Jurkat, Clone E6-1 (cell line): ENCODE measurements around the gene USP15.
"Not testable (repeated sequence)": the region's sequence is repeated elsewhere in the genome, so short reads cannot be mapped to it uniquely, and the experiment has no call there.

Experiments used
- DNase-seq: peaks from one replicate; pipeline ENCODE4 v3.0.0-alpha.2; 2011; ENCODE audit warnings: low read depth, low spot score
- H3K4me3 ChIP-seq: 2 replicates; pipeline ENCODE4 v1.5.1; 2011; ENCODE audit warnings: mild to moderate bottlenecking, low read length, control low read depth, moderate library complexity

The USP15 gene

GRCh38 chr12:62305778-62306177, 45.6 kb downstream of the USP15 start:
- no peak overlapping the region for H3K4me3 ChIP-seq
- no peak for DNase-seq

DNA sequence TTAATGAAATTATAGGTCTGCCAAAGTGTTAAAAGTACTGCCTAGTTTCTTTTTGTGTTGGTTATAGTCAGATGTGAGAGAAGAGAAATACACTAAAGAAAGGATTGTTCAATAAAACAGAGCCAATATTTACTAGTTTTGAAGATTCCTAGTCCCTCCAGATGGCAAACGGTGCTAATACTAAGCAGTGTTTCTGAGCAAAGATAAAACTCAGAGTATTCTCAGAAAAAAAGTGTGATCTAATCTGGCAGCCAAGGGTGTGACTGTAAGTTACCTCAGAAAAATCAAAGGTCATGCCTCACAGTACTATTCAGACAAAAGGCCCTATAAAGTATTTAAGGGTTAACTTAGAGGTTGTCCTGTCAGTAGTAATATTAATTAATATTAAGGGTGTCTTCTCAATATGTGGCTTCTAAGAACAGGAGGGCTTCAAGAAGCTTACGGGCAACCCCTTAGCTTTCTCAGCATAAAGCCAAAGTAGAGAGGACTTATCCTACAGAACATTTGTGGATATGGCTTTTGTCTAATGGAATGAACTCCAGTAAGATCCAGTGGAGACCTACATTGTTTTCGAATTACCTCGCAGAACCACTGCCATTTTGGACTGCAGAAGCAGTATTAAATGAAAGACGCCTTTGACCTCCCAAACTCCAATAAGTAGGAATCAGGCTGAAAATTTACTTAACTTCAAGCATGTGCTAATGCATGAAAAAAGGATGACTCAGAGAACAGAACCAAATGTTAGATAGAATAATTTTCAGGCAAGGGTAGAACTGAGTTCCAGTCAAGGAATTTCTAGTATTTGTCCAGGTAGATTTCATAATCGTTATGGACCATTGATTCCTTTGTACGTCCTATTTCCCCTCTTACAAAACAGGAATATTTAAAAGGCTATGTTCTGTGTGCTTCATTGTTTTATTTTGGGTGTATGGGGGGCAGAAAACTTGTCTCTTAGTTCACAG, 46.6 kb downstream of the USP15 start:
- DNase-seq, result no peak
- H3K4me3 ChIP-seq, result no peak overlapping the region

GRCh38 chr12:62308201-62308600, 48.0 kb downstream of the USP15 start:
- DNase-seq, result no peak
- H3K4me3 ChIP-seq, result no peak overlapping the region

- DNase-seq, result no peak
These were observed 53.6 kb downstream of the USP15 start for GRCh38 chr12:62313727-62314380.

GRCh38 chr12:62317017-62317416, 56.8 kb downstream of the USP15 start:
- H3K4me3 ChIP-seq, result no peak overlapping the region
- no peak for DNase-seq

More at GRCh38 chr12:62313727-62314380, 53.6 kb downstream of the USP15 start:
- H3K4me3 ChIP-seq, result no peak overlapping the region

- no peak for DNase-seq
These were observed 58.9 kb downstream of the USP15 start for GRCh38 chr12:62319058-62319457.

GRCh38 chr12:62320054-62320453, 59.9 kb downstream of the USP15 start:
- DNase-seq, result no peak
- no peak overlapping the region for H3K4me3 ChIP-seq

More at GRCh38 chr12:62319058-62319457, 58.9 kb downstream of the USP15 start:
- no peak overlapping the region for H3K4me3 ChIP-seq

- no peak overlapping the region for H3K4me3 ChIP-seq
- DNase-seq, result no peak
These were observed 63.2 kb downstream of the USP15 start for GRCh38 chr12:62323386-62323785.

DNA sequence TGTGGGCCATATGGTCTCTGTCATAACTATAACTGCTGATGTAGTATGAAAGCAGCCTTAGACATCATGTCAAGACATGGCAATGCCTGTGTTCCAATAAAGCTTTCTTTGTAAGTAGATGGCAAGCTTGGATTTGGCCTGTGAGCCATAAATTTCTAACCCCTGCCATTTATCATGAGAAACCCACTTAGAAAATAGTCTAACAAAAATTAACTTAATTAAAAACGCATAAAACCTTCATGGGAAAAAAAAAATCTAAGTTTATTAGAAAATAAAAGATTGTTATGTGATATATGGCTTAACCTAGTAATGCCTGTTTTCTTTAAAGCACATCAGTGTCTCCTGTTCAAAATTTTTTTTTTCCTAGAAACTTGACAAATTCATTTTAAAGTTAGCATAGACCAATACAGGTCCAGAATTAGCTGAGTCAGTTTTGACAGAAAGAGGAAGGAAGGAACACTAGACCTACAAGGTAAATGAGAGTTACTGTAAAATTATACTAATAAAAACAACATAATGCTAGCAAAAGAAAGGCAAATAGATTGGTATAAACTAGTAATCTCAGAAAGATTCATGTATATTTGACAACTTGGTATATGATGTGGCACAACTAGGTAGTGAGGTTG, 68.2 kb downstream of the USP15 start:
- DNase-seq, result no peak

DNA sequence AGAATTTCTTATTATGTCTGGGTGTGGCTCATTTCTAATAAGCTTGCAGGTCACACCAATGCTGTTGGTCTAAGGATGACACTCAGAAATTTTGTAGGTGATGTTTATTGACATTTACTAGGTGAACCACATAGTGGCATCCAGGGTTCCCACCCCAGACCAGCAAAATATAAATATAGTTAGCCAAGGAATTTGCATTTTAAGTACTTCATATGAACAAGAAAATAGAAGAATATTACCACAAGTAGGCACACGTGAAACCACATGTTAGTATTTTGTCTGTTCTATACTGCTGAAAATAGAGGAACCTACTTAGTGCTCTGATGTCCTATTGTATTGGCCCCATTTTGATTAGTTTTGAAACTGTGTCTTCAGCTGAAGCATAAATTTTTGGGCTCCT, 71.1 kb downstream of the USP15 start:
- no peak for DNase-seq
- H3K4me3 ChIP-seq, result no peak overlapping the region

More for the DNA sequence above, 68.2 kb downstream of the USP15 start:
- no peak overlapping the region for H3K4me3 ChIP-seq

- no peak for DNase-seq
- no peak overlapping the region for H3K4me3 ChIP-seq
These were observed 72.4 kb downstream of the USP15 start for GRCh38 chr12:62332598-62332997.

DNA sequence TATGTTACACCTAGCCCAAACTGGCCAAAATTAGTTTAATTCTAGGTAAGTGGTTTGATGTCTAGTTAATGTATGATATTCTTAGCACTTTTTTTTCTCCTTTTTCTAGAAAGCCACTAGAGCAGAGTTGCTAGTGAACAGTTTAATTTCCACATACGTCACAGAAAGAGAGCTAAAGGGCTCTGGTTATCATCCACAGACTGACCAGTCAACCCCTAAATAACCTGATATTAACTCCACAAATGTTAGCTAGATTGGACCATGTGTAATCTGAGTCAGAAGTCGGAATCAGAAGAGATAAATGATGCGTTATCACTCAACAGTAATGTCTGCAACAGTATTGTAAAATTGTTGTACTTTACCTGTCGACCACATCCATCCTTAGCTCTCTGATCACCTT, 74.9 kb downstream of the USP15 start:
- no peak for DNase-seq
- H3K4me3 ChIP-seq, result no peak overlapping the region

DNA sequence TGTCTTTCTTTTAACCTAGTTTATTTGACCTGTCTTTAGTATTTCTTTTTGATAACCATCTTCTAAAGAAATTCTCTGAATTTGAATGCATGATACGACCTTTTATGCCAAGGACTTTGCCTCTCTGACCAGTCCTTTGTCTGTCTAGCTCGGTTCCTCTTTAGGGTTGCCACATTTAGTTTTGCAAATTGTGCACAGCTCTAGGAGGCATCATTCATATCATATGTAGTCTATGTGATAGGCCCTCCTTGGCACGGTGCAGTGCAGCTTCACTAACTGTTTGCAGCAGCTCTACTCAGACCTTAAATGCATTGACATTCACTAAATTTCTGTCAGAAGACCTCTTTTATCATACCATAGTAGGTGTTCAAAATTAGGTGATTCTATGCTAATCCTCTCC, 75.6 kb downstream of the USP15 start:
- no peak overlapping the region for H3K4me3 ChIP-seq
- DNase-seq, result no peak

DNA sequence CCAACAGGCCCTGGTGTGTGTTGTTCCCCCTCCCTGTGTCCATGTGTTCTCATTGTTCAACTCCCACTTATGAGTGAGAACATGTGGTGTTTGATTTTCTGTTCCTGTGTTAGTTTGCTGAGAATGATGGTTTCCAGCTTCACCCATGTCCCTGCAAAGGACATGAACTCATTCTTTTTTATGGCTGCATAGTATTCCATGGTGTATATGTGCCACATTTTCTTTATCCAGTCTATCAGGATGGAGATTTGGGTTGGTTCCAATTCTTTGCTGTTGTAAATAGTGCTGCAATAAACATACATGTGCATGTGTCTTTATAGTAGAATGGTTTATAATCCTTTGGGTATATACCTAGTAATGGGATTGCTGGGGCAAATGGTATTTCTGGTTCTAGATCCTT, 77.4 kb downstream of the USP15 start:
- DNase-seq, H3K4me3 ChIP-seq: not testable (repeated sequence)

DNA sequence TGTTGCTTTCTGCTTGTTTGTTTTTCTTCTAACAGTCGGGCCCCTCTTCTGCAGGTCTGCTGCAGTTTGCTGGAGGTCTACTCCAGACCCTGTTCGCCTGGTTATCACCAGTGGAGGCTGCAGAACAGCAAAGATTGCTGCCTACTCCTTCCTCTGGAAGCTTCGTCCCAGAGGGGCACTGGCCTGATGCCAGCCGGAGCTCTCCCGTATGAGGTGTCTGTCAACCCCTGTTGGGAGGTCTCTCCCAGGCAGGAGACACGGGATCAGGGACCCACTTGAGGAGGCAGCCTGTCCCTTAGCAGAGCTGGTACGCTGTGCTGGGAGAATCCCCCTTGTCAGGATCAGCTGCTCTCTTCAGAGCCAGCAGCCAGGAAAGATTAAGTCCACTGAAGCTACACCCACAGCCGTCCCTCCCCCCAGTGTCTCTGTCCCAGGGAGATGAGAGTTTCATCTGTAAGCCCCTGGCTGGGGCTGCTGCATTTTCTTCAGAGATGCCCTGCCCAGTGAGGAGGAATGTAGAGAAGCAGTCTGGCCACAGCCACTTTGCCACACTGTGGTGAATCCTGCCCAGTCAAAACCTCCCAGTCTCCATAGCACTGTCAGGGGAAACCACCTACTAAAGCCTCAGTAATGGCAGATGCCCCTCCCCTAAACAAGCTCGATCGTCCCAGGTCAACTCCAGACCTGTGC, 82.6 kb downstream of the USP15 start:
- H3K4me3 ChIP-seq, DNase-seq: not testable (repeated sequence)

GRCh38 chr12:62343304-62344120, 83.3 kb downstream of the USP15 start:
- DNase-seq, H3K4me3 ChIP-seq: not testable (repeated sequence)

DNA sequence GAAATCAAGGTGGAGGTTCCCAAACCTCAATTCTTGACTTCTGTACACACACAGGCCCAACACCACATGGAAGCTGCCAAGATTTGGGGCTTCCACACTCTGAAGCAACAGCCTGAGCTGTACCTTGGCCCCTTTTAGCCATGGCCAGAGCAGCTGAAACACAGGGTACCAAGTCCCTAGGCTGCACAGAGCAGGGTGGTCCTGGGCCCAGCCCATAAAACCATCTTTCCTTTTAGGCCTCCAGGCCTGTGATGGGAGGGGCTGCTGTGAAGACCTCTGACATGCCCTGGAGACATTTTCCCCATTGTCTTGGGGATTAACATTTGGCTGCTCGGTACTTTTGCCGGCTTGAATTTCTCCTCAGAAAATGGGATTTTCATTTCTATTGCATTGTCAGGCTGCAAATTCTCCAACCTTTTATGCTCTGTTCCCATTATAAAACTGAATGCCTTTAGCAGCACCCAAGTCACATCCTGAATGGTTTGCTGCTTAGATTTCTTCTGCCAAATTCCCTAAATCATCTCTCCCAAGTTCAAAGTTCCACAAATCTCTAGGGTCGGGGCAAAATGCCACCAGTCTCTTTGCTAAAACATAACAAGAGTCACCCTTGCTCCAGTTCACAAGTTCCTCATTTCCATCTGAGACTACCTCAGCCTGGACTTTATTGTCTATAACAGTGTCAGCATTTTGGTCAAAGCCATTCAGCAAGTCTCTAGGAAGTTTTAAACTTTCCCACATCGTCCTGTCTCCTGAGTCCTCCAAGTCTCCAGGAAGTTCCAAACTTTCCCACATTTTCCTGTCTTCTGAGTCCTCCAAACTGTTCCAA, 84.7 kb downstream of the USP15 start:
- DNase-seq, H3K4me3 ChIP-seq: not testable (repeated sequence)

DNA sequence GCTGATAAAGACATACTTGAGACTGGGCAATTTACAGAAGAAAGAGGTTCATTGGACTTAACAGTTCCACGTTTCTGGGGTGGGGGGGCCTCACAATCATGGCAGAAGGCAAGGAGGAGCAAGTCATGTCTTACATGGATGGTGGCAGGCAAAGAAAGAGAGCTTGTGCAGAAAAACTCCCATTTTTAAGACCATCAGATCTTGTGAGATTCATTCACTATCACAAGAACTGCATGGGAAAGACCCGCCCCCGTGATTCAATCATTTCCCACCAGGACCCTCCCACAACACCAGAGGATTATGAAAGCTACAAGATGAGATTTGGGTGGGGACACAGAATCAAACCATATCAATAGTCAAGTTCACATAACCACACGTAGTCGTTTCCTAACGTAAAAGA, 85.5 kb downstream of the USP15 start:
- no peak for DNase-seq
- H3K4me3 ChIP-seq, result no peak overlapping the region
